GM12801 (cell line): ENCODE data around the gene NEMP1.

ENCODE experiments used
- TF ChIP-seq, protein P1 (sequence below): IDR thresholded peaks from one replicate; pipeline ENCODE4 v1.5.1; 2011; ENCODE audit warnings: control low read depth; ENCODE audit not compliant: insufficient read length; ENCODE audit errors: extremely low read depth

Gene NEMP1

DNA sequence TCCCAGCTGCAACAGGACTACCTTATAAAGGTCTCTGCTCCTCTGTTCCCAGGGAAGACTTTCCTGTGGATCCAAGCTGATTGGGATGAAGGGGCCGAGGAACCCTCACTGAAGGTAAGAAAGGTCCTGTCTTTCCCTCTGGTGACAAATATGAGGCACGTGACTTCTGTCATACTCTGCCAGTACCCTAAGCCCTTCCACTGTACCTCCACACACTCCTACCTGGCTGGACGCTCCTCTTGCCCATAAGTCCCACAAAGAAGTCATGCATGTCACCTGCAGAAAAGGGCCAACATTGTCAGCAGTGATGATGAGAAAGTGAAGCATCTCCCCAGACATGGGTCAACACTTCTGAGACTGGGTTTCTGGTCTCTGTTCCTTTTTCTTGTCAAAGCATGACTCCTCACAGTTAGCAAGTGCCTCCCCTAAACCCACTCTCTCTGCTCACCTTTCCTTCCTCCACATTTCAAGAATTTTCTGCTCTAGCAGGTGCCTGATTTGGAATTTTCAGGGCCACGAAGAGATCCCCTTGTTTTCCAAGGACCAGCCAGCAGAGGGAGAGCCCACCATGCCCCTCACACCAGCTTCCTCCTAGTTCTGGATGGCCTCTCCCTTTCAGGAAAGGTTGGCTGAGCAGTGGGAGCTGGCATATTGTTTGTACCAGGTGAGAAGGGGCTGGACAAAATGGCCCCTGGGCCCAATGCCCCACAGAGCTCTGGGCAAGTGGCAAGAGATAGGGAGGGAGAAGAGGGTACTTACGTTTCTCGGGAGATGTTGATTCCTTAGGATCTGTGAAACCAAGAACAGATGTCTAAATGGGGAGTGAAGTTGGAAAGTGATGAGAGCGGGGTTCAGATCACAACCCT lies 65.8 kb downstream of the NEMP1 start:
- TF ChIP-seq, protein P1, sequence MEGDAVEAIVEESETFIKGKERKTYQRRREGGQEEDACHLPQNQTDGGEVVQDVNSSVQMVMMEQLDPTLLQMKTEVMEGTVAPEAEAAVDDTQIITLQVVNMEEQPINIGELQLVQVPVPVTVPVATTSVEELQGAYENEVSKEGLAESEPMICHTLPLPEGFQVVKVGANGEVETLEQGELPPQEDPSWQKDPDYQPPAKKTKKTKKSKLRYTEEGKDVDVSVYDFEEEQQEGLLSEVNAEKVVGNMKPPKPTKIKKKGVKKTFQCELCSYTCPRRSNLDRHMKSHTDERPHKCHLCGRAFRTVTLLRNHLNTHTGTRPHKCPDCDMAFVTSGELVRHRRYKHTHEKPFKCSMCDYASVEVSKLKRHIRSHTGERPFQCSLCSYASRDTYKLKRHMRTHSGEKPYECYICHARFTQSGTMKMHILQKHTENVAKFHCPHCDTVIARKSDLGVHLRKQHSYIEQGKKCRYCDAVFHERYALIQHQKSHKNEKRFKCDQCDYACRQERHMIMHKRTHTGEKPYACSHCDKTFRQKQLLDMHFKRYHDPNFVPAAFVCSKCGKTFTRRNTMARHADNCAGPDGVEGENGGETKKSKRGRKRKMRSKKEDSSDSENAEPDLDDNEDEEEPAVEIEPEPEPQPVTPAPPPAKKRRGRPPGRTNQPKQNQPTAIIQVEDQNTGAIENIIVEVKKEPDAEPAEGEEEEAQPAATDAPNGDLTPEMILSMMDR, result no peak

DNA sequence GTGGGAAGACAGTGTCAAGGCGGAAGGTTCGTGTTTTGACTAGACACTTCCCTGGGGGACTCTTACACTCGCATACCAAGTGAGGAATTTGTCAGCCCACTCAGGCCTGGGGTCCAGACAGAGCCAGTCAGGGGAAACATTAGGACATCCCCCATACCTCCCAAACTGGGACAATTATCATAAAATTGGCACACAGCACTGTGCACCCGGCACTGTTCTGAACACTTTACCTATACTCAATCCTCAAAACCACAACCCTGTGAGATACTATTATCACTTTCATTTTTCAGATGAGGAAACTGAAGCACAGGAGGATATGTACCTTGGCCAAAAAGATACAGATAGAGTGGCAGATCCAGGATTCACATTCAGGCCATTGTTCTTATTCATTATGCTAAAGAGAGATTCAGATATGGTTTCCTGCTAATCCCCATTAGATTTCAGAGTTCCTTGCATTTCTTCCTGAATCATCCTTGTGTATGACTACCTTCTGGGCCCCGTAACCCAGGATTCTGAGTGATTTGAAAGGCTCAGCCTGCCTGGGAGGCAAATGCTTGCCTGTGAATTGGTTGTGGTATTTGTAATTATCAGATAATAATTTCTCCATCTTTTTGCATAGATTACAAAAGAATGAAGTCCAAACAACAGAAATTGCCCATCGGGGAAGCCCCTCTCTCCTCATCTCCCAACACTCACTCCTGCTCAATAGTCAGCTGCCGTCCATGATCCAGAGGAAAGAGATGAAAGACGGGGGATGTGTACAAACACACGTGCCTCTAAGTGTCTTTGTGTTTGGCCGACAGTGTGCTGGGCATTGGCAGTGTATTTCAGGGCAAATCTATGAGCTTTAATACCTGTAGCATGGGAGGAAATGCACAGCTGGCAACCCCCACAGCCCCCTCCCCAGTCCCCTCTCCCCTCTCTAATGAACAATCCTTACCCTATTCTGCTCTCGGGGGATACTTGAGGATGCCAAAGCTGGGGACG lies 66.9 kb downstream of the NEMP1 start:
- TF ChIP-seq, protein P1, result no peak

DNA sequence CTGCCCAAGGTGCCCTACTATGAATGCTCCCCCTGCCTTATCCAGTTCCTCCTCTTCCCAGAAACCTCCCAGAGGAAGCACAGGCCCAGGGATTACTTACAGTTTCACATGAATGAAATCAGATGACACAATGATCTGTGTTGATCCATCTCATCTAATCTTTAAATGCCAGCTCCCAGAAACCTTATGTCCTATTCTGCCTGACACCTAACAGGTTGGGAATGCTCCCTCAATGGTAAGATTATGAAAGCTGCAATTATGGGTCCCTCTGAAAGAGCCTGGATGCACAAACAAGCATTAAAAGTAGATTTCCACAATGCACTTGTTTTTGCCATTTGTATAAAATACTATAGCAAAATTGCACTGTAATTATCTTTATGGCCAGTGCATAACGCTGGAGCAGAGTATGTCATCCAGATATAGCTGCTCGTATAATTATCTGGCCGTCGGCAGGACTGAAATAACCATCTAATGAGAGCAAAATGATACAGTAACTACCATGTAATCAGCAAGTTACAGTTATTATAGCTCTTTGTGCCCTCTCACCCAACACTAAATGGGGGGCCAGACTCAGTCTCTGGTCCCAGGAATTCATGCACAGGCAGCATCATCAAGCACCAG lies 67.9 kb downstream of the NEMP1 start:
- TF ChIP-seq, protein P1, result no peak

DNA sequence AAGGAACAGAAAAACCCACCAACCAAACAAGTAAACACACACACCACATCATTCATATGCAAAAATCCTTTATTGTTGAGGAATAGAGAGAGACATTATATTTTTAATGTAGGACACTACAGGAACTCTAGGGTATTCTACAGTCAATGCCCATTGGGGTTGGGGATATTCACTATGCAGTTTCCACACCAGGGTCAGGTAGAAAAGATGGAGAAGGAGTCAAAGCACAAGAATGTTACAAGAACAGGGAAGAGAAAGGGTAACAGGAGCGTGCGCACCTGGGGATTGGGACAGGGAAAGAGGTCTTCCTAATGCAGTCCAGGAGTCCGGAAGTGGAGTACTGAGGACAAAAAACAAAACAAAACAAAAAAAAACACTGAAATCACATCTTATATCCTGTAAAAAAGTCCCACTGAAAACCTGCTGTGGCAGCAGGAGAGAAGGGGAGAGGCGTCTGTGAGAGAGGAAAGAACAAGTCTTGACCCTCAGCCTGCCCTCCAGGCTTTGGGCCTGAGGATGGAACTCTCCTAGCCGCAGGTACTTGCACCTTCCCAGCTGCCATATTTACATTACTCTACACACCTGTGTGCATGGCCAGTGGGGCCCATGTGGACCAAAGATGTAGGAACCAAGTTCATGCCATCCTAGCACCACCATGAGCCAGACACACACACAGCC lies 68.5 kb downstream of the NEMP1 start:
- TF ChIP-seq, protein P1, result no peak

DNA sequence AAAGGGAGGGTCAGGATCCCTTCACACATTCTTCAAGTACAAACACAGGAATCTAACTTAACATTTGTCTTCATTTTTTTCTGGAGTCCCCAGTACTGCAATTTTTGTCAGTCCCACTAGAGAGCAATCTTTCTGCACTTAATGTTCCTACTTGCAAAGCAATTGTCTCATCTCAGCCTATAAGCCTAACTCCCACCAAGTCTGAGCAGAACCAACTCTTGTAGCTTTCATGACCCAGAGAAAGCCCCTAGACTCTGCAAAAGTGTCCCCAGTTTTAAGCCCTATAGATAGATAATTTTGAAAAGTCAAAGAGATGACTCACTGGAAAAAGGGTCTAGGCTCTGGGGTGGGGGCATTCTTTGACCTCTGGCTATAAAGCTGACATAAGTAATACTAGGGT lies 70.4 kb downstream of the NEMP1 start:
- TF ChIP-seq, protein P1, result peak; percentile 22

DNA sequence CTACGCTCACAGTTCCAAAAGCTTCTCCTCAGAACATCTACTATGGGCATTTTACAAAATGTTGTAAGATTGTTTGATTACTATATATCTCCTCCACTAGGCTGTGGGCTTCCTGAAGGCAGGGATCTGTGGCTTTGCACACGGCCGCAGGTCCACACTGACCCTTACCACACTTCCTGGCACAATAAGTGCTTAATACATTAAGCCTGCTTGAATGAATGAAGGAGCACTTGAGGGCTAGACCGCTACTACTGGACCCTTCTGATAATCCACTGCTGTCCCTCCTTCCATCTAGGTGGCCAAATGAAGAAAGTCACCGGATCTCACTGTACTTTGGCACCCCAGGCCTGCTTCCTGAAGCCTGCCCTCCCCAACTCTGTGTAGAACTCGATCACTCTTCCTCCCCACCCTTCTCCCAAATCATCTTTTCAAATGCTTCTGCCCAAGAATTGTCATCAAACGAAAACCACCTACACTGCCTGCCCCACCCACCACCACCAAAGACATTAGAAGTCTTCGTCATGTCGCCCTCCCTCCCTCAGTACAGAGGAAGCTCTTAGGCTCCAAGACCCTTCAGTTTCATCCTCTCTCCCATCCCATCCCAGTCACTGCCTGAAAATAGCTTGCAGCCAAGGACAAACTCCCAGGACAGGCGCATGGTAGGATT lies 71.6 kb downstream of the NEMP1 start:
- TF ChIP-seq, protein P1, result no peak
